Vagina (tissue), 2 donors: ENCODE results near the gene CD4. TPM values are rescaled to one million over a fixed set of nuclear protein-coding genes. Genes with fewer than 3 reads are reported as not detected.
A peak's percentile ranks its signal among the peaks of the same experiment; 100 is the strongest.

Source experiments
- DNase-seq, 2 donors: peaks; one replicate each; pipeline ENCODE4 v3.0.0-alpha.2; 2017; ENCODE audit errors: extremely low spot score in 2 of 2
- H3K27ac ChIP-seq: fragments of 200-600 bp; sonication (generic); one replicate; pipeline ENCODE4 v1.5.1; 2019
- H3K27me3 ChIP-seq: fragments of 200-600 bp; sonication (generic); one replicate; pipeline ENCODE4 v1.5.1; 2019
- H3K36me3 ChIP-seq, 2 donors: fragments of 200-600 bp; sonication (generic); one replicate each; pipeline ENCODE4 v1.5.1; 2017 to 2019
- H3K4me1 ChIP-seq: fragments of 200-600 bp; sonication (generic); one replicate; pipeline ENCODE4 v1.5.1; 2019
- H3K4me3 ChIP-seq, 2 donors: fragments of 200-600 bp; sonication (generic); 1 replicate in 1 of 2; 2 replicates in 1 of 2; pipeline ENCODE4 v1.5.1; 2016 to 2019
- H3K9me3 ChIP-seq: fragments of 200-600 bp; sonication (generic); one replicate; pipeline ENCODE4 v1.5.1; 2019
- CTCF ChIP-seq, 3 experiments: fragments of 450-650 bp in 2 of 3; fragments of 200-600 bp in 1 of 3; sonication (generic) in 1 of 3; IDR thresholded peaks; one replicate each; pipeline ENCODE4 v1.5.1; 2017 to 2019; ENCODE audit warnings: antibody characterized with exemption in 3 of 3, mild to moderate bottlenecking in 2 of 3, moderate library complexity in 2 of 3
- POLR2A ChIP-seq, 2 donors: fragments of 450-650 bp; IDR thresholded peaks; one replicate each; pipeline ENCODE4 v1.6.1; 2017; ENCODE audit warnings: antibody characterized with exemption in 2 of 2, mild to moderate bottlenecking in 2 of 2, moderate library complexity in 2 of 2
- POLR2AphosphoS5 ChIP-seq, 2 donors: sonication (generic); formaldehyde crosslinking; IDR thresholded peaks; one replicate each; pipeline ENCODE4 v1.9.0; 2017; ENCODE audit warnings: antibody characterized with exemption in 2 of 2, mild to moderate bottlenecking in 2 of 2, low read depth in 1 of 2; ENCODE audit not compliant: insufficient read depth in 1 of 2
- intact Hi-C: fragments of 100-400 bp; cut with DNase I; formaldehyde crosslinking; loops from one replicate; pipeline ENCODE4 v1.15.1; 2023
- total RNA-seq: library from RNA; depleted of rRNA; stranded (reverse); fragments of >200 nt; gene quantifications from one replicate; pipeline ENCODE4 v1.2.3, GENCODE V29; 2016

Gene CD4
- total RNA-seq, 1 donor from 2014 or later, result 14.2 TPM

- Histone ChIP-seq H3K27me3 (no peaks in the 10 kb centered on the region), H3K9me3 (no peaks in the 10 kb centered on the region), H3K27ac (no peak overlapping the region), H3K36me3 (no peaks in the 10 kb centered on the region), H3K4me1 (peaks cover 59% of the 10 kb centered on the region), H3K4me3 (peak overlapping the region; percentile 12 to 19)
- DNase-seq, result no peak
- intact Hi-C loops, result loop anchor here (5.0 kb wide), 3 partner anchors 58 to 208 kb away; partner anchors contain the start of genes MLF2 and PTMS
- TF ChIP-seq CTCF (IDR thresholded peaks at IDR 0.05) (no peak), POLR2A (IDR thresholded peaks at IDR 0.05) (no peak), POLR2AphosphoS5 (IDR thresholded peaks at IDR 0.05; ENCODE audit: insufficient read depth in 1 of 2, low read depth in 1 of 2) (no peak)
Measured at GRCh38 chr12:6824901-6825381, 35.6 kb downstream of the CD4 start.

GRCh38 chr12:6825398-6826124 is 36.2 kb downstream of the CD4 start:
- H3K4me1 ChIP-seq, result peaks cover 62% of the 10 kb centered on the region
- no peak for DNase-seq
- peak overlapping the region; percentile 20 for H3K27ac ChIP-seq
- intact Hi-C loops, result loop anchor here (2.0 to 5.0 kb wide), 4 partner anchors 47 to 208 kb away; partner anchors contain the start of genes MLF2 and PTMS
- no peaks in the 10 kb centered on the region for H3K9me3 ChIP-seq
- no peaks in the 10 kb centered on the region for H3K27me3 ChIP-seq
- peak overlapping the region; percentile 12 to 19 for H3K4me3 ChIP-seq
- H3K36me3 ChIP-seq, result no peaks in the 10 kb centered on the region
- peak; percentile 46 to 65 for TF ChIP-seq POLR2AphosphoS5 (IDR thresholded peaks at IDR 0.05; ENCODE audit: insufficient read depth in 1 of 2, low read depth in 1 of 2)
- TF ChIP-seq CTCF (IDR thresholded peaks at IDR 0.05), result peak; percentile 77 to 87 (median 82)
- TF ChIP-seq POLR2A (IDR thresholded peaks at IDR 0.05), result no peak

DNA sequence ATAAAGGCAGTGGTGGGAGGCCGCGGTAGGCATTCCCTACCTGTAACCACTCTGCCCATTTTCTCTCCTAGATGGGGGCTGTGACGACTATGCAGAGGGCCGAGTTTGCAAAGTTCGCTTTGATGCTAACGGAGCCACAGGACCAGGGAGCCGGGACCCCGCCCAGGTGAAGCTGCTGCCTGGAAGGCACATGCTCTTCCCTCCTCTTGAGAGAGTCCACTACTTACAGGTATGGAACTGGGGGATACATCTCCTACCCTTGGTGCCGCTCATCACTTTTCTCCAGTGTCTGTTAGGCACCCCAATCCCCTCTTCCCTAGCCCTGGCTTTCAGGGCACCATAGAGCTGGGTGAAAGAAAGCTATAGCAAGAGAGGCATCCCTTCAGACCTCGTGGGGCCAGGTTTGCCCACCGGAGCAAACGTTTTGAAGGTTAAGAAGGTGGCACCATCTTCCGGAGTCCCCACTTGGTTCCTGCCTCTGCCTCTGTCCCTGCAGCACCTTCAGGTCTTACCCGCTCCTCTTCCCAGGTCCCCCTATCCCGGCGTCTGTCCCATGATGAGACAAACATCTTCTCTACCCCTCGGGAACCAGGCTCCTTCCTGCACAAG is 36.9 kb downstream of the CD4 start:
- Histone ChIP-seq H3K36me3 (no peaks in the 10 kb centered on the region), H3K27ac (peak overlapping the region; percentile 92), H3K27me3 (no peaks in the 10 kb centered on the region), H3K9me3 (no peaks in the 10 kb centered on the region), H3K4me3 (no peak overlapping the region), H3K4me1 (peaks cover 58% of the 10 kb centered on the region)
- intact Hi-C loops, result loop anchor here (2.0 to 5.0 kb wide), 4 partner anchors 47 to 209 kb away; partner anchors contain the start of genes MLF2 and PTMS
- TF ChIP-seq CTCF (IDR thresholded peaks at IDR 0.05) (no peak), POLR2AphosphoS5 (IDR thresholded peaks at IDR 0.05; ENCODE audit: insufficient read depth in 1 of 2, low read depth in 1 of 2) (no peak), POLR2A (IDR thresholded peaks at IDR 0.05) (no peak)
- DNase-seq, result no peak

- H3K4me3 ChIP-seq, result peak overlapping the region in 1 of 2 donors; percentile 90
- TF ChIP-seq POLR2AphosphoS5 (IDR thresholded peaks at IDR 0.05; ENCODE audit: insufficient read depth in 1 of 2, low read depth in 1 of 2), result no peak
- TF ChIP-seq CTCF (IDR thresholded peaks at IDR 0.05), result no peak
- TF ChIP-seq POLR2A (IDR thresholded peaks at IDR 0.05), result no peak
- DNase-seq, result no peak
- peaks cover 51% of the 10 kb centered on the region for H3K4me1 ChIP-seq
- H3K9me3 ChIP-seq, result no peaks in the 10 kb centered on the region
- H3K27me3 ChIP-seq, result no peaks in the 10 kb centered on the region
- H3K36me3 ChIP-seq, result no peaks in the 10 kb centered on the region
- peak overlapping the region; percentile 92 for H3K27ac ChIP-seq
- intact Hi-C loops, result loop anchor here (2.0 to 5.0 kb wide), 4 partner anchors 48 to 210 kb away; partner anchors contain the start of genes MLF2 and PTMS
Measured at GRCh38 chr12:6826734-6827436, 37.6 kb downstream of the CD4 start.
